Loucy (cell line): ENCODE data around the gene RNMT.

Experiments used
- H2AFZ ChIP-seq: fragments of 200-600 bp; sonication (generic); 2 replicates; pipeline ENCODE4 v1.6.0; 2016; ENCODE audit warnings: antibody characterized with exemption, mild to moderate bottlenecking, low read length, moderate library complexity
- H3F3A ChIP-seq: fragments of 200-600 bp; 2 replicates; pipeline ENCODE4 v1.6.0; 2016; ENCODE audit warnings: antibody characterized with exemption, low read depth, mild to moderate bottlenecking
- H3K27me3 ChIP-seq: fragments of 200-600 bp; sonication (generic); 2 replicates; pipeline ENCODE4 v1.6.1; 2014; ENCODE audit warnings: low read length, mild to moderate bottlenecking; ENCODE audit not compliant: insufficient read depth, poor library complexity, severe bottlenecking
- H3K36me3 ChIP-seq: fragments of 200-600 bp; sonication (generic); 2 replicates; pipeline ENCODE4 v1.6.1; 2016; ENCODE audit warnings: low read length; ENCODE audit not compliant: insufficient read depth
- H3K4me1 ChIP-seq: fragments of 200-600 bp; sonication (generic); 2 replicates; pipeline ENCODE4 v1.5.1; 2014; ENCODE audit warnings: low read length, mild to moderate bottlenecking; ENCODE audit not compliant: insufficient read depth, poor library complexity, severe bottlenecking
- H3K4me2 ChIP-seq: fragments of 200-600 bp; sonication (generic); 2 replicates; pipeline ENCODE4 v1.6.0; 2014; ENCODE audit warnings: antibody characterized with exemption, low read length, low read depth, mild to moderate bottlenecking; ENCODE audit not compliant: poor library complexity, severe bottlenecking
- H3K4me3 ChIP-seq: fragments of 200-600 bp; sonication (generic); 2 replicates; pipeline ENCODE4 v1.5.1; 2014; ENCODE audit warnings: low read length, mild to moderate bottlenecking, mixed read lengths; ENCODE audit not compliant: poor library complexity, severe bottlenecking
- H3K79me2 ChIP-seq: fragments of 200-600 bp; sonication (generic); 2 replicates; pipeline ENCODE4 v1.6.1; 2014; ENCODE audit warnings: low read length; ENCODE audit not compliant: insufficient read depth
- H3K9ac ChIP-seq: fragments of 200-600 bp; sonication (generic); 2 replicates; pipeline ENCODE4 v1.6.0; 2014; ENCODE audit warnings: mild to moderate bottlenecking, low read depth, low read length, moderate library complexity; ENCODE audit not compliant: poor library complexity, severe bottlenecking
- H3K9me2 ChIP-seq: fragments of 200-600 bp; sonication (generic); replicated peaks from 2 replicates; pipeline ENCODE4 v1.6.1; 2016; ENCODE audit warnings: low read depth, low read length, mixed read lengths
- H3K9me3 ChIP-seq: fragments of 200-600 bp; sonication (generic); 2 replicates; pipeline ENCODE4 v1.6.1; 2014; ENCODE audit warnings: mild to moderate bottlenecking, antibody characterized with exemption, low read length, low read depth; ENCODE audit not compliant: insufficient read depth
- H4K20me1 ChIP-seq: fragments of 200-600 bp; sonication (generic); 2 replicates; pipeline ENCODE4 v1.6.0; 2014; ENCODE audit warnings: antibody characterized with exemption, low read length, mild to moderate bottlenecking; ENCODE audit not compliant: insufficient read depth, poor library complexity, severe bottlenecking
- CTCF ChIP-seq: fragments of 200-600 bp; sonication (generic); conservative IDR thresholded peaks from 2 replicates; pipeline ENCODE4 v1.5.1; 2014; ENCODE audit warnings: mild to moderate bottlenecking, antibody characterized with exemption, low read length
- EZH2phosphoT487 ChIP-seq: fragments of 200-600 bp; IDR thresholded peaks from 2 replicates; pipeline ENCODE4 v1.6.1; 2018; ENCODE audit warnings: antibody characterized with exemption, mild to moderate bottlenecking, moderate library complexity, borderline replicate concordance

The RNMT gene

GRCh38 chr18:13710414-13710831, 16.1 kb upstream of the RNMT start:
- H3K9me2 ChIP-seq: no peaks in the 10 kb centered on the region
- H3K79me2 ChIP-seq: peaks cover 93% of the 10 kb centered on the region
- H3K4me3 ChIP-seq: no peak overlapping the region
- peaks cover 4% of the 10 kb centered on the region for H3K4me1 ChIP-seq
- H3F3A ChIP-seq: no peaks in the 10 kb centered on the region
- H3K9ac ChIP-seq: no peak overlapping the region
- no peaks in the 10 kb centered on the region for H3K27me3 ChIP-seq
- H3K9me3 ChIP-seq: peaks cover 8% of the 10 kb centered on the region; the same call in 1 of the 2 replicates
- no peak overlapping the region for H3K4me2 ChIP-seq
- TF ChIP-seq EZH2phosphoT487 (no peak), CTCF (no peak)
- H3K36me3 ChIP-seq: peaks cover 9% of the 10 kb centered on the region; the same call in 1 of the 2 replicates
- no peak overlapping the region for H2AFZ ChIP-seq
- peaks cover 9% of the 10 kb centered on the region for H4K20me1 ChIP-seq

- TF ChIP-seq EZH2phosphoT487: no peak
- TF ChIP-seq CTCF: no peak
- H3K79me2 ChIP-seq: peaks cover 97% of the 10 kb centered on the region
- no peaks in the 10 kb centered on the region for H3F3A ChIP-seq
- H4K20me1 ChIP-seq: peaks cover 9% of the 10 kb centered on the region
- H2AFZ ChIP-seq: no peak overlapping the region
- no peaks in the 10 kb centered on the region for H3K9me3 ChIP-seq
- peaks cover 4% of the 10 kb centered on the region for H3K4me1 ChIP-seq
- H3K36me3 ChIP-seq: no peaks in the 10 kb centered on the region
- no peaks in the 10 kb centered on the region for H3K27me3 ChIP-seq
- H3K9me2 ChIP-seq: no peaks in the 10 kb centered on the region
- H3K4me2 ChIP-seq: no peak overlapping the region
- H3K9ac ChIP-seq: no peak overlapping the region
- H3K4me3 ChIP-seq: no peak overlapping the region
These were observed 13.9 kb upstream of the RNMT start for GRCh38 chr18:13712400-13713131.

GRCh38 chr18:13713455-13714055, 12.9 kb upstream of the RNMT start:
- no peaks in the 10 kb centered on the region for H3K9me2 ChIP-seq
- TF ChIP-seq CTCF (no peak), EZH2phosphoT487 (no peak)
- no peaks in the 10 kb centered on the region for H3K27me3 ChIP-seq
- no peaks in the 10 kb centered on the region for H3K36me3 ChIP-seq
- no peak overlapping the region for H3K4me3 ChIP-seq
- no peak overlapping the region for H3K9ac ChIP-seq
- peaks cover 4% of the 10 kb centered on the region for H3K4me1 ChIP-seq
- H3F3A ChIP-seq: no peaks in the 10 kb centered on the region
- peaks cover 97% of the 10 kb centered on the region for H3K79me2 ChIP-seq
- no peak overlapping the region for H3K4me2 ChIP-seq
- peaks cover 6% of the 10 kb centered on the region; the same call in 1 of the 2 replicates for H3K9me3 ChIP-seq
- peaks cover 9% of the 10 kb centered on the region for H4K20me1 ChIP-seq
- no peak overlapping the region for H2AFZ ChIP-seq
